HG03066 (cell line): ENCODE measurements around the gene LMX1A.

Experiments
- ATAC-seq: cut with Tn5 transposase; IDR thresholded peaks from one replicate; pipeline ENCODE4 v1.9.1; 2021; ENCODE audit warnings: low read depth; ENCODE audit not compliant: unreplicated experiment

LMX1A gene

GRCh38 chr1:165281207-165281901 is 75.2 kb downstream of the LMX1A start:
- ATAC-seq, result no peak

GRCh38 chr1:165279882-165280281 is 76.6 kb downstream of the LMX1A start:
- no peak for ATAC-seq

GRCh38 chr1:165276314-165276713 is 80.2 kb downstream of the LMX1A start:
- no peak for ATAC-seq

- ATAC-seq, result no peak
These were observed 91.2 kb downstream of the LMX1A start for GRCh38 chr1:165265196-165265838.

GRCh38 chr1:165259706-165260428 is 96.6 kb downstream of the LMX1A start:
- no peak for ATAC-seq

- no peak for ATAC-seq
These were observed 97.3 kb downstream of the LMX1A start for GRCh38 chr1:165259236-165259635.

- ATAC-seq, result no peak
These were observed 98.5 kb downstream of the LMX1A start for GRCh38 chr1:165257969-165258459.

GRCh38 chr1:165254896-165255625 is 101.5 kb downstream of the LMX1A start:
- ATAC-seq, result no peak

- ATAC-seq, result no peak
These were observed 102.1 kb downstream of the LMX1A start for GRCh38 chr1:165254376-165254775.

- no peak for ATAC-seq
These were observed 102.7 kb downstream of the LMX1A start for GRCh38 chr1:165253818-165254254.

- no peak for ATAC-seq
These were observed 107.4 kb downstream of the LMX1A start for GRCh38 chr1:165248969-165249571.

GRCh38 chr1:165241952-165242351 is 114.6 kb downstream of the LMX1A start:
- ATAC-seq, result no peak

- no peak for ATAC-seq
These were observed 115.2 kb downstream of the LMX1A start for GRCh38 chr1:165241321-165241720.

GRCh38 chr1:165240492-165240891 is 116.0 kb downstream of the LMX1A start:
- no peak for ATAC-seq

GRCh38 chr1:165239873-165240272 is 116.6 kb downstream of the LMX1A start:
- ATAC-seq, result no peak

- no peak for ATAC-seq
These were observed 120.7 kb downstream of the LMX1A start for GRCh38 chr1:165235777-165236291.

GRCh38 chr1:165235155-165235776 is 121.2 kb downstream of the LMX1A start:
- ATAC-seq, result no peak

- ATAC-seq, result no peak
These were observed 122.4 kb downstream of the LMX1A start for GRCh38 chr1:165234149-165234548.

GRCh38 chr1:165228676-165229075 is 127.8 kb downstream of the LMX1A start:
- no peak for ATAC-seq
